ENCODE measurements around the gene MVK.

DNA sequence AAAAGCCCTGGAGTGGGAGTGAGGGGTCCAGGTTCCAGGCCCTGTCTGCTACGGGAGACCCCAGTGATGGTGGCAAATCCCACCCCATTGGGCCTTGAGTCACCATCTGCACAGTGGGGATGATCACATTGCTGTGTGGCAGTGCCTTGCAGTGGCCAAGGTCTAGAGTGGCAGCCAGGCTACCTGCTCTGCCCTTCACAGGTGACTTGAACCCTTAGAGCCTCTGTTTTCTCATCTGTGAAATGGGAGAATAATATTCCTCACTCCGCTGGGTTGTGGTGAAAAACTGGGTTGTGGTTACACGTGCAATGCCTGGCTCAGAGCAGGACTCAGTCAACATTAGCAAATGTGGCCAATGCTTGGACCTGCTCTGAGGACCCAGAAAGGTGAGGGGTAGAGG, 58.2 kb downstream of the MVK start:
- TF ChIP-seq, protein P1, sequence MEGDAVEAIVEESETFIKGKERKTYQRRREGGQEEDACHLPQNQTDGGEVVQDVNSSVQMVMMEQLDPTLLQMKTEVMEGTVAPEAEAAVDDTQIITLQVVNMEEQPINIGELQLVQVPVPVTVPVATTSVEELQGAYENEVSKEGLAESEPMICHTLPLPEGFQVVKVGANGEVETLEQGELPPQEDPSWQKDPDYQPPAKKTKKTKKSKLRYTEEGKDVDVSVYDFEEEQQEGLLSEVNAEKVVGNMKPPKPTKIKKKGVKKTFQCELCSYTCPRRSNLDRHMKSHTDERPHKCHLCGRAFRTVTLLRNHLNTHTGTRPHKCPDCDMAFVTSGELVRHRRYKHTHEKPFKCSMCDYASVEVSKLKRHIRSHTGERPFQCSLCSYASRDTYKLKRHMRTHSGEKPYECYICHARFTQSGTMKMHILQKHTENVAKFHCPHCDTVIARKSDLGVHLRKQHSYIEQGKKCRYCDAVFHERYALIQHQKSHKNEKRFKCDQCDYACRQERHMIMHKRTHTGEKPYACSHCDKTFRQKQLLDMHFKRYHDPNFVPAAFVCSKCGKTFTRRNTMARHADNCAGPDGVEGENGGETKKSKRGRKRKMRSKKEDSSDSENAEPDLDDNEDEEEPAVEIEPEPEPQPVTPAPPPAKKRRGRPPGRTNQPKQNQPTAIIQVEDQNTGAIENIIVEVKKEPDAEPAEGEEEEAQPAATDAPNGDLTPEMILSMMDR (IDR thresholded peaks at IDR 0.05), result no peak
- TF ChIP-seq EP300 (IDR thresholded peaks at IDR 0.05) (no peak), POLR2A (IDR thresholded peaks at IDR 0.05) (no peak)

All from tibial nerve (tissue), 4 donors.